A549 (cell line): ENCODE data around the gene SRGAP1. TPM values are rescaled to one million over a fixed set of nuclear protein-coding genes. Genes with fewer than 3 reads are reported as not detected.

ENCODE experiments used
- ATAC-seq, 2 experiments: fragments of 200-7000 bp in 1 of 2; fragments of >200 bp in 1 of 2; cut with Nextera tagmentation in 1 of 2; cut with Tn5 transposase in 1 of 2; 3 replicates each; pipeline versions ENCODE4 v1.8.0 to v1.9.1; 2018 to 2020; ENCODE audit warnings: mild to moderate bottlenecking in 1 of 2, moderate library complexity in 1 of 2
- CTCF ChIA-PET: fragments of 300-600 bp; sonication (Branson Sonifier 250); formaldehyde crosslinking; extraction: SDS; loops from one replicate; lab custom pipeline; 2021; ENCODE audit warnings: antibody characterized with exemption, inconsistent platforms; lab: Yijun Ruan, JAX
- POLR2A ChIA-PET: fragments of 350-600 bp; formaldehyde crosslinking; extraction: SDS; loops from one replicate; lab custom pipeline; 2021; ENCODE audit warnings: antibody characterized with exemption, inconsistent platforms; lab: Yijun Ruan, JAX
- DNase-seq, 2 experiments: peaks; one replicate each; pipeline versions ENCODE4 v3.0.0 to v3.0.0-alpha.2; 2011 to 2016; ENCODE audit warnings: low read depth in 1 of 2, low spot score in 1 of 2
- FAIRE-seq: peaks from 2 replicates; lab custom pipeline; 2011; peaks lifted over from hg19 to GRCh38; lab: Jason Lieb, UNC
- H3K27ac ChIP-seq, 2 experiments: fragments of >200 bp; sonication (Bioruptor Twin); formaldehyde crosslinking; 3 replicates each; pipeline ENCODE4 v1.5.1; 2016 to 2017
- H3K4me1 ChIP-seq: fragments of >200 bp; sonication (Bioruptor Twin); formaldehyde crosslinking; 3 replicates; pipeline ENCODE4 v1.6.1; 2016
- H3K4me2 ChIP-seq: fragments of >200 bp; sonication (Bioruptor Twin); formaldehyde crosslinking; 3 replicates; pipeline ENCODE4 v1.6.1; 2016
- H3K4me3 ChIP-seq: fragments of >200 bp; sonication (Bioruptor Twin); formaldehyde crosslinking; 3 replicates; pipeline ENCODE4 v1.5.1; 2016
- H3K9me3 ChIP-seq: fragments of >200 bp; sonication (Bioruptor Twin); formaldehyde crosslinking; 3 replicates; pipeline ENCODE4 v1.6.1; 2016
- CBX2 ChIP-seq: fragments of 200-600 bp; sonication (generic); IDR thresholded peaks from 2 replicates; pipeline ENCODE4 v1.6.1; 2016; ENCODE audit warnings: low read depth, mild to moderate bottlenecking, borderline replicate concordance
- CEBPB ChIP-seq, 2 experiments: fragments of >200 bp in 1 of 2; sonication (Bioruptor Twin) in 1 of 2; formaldehyde crosslinking in 1 of 2; IDR thresholded peaks; 2 replicates each; pipeline ENCODE4 v1.6.1; 2012 to 2016
- CHD2 ChIP-seq: fragments of 150-350 bp; IDR thresholded peaks from 2 replicates; pipeline ENCODE4 v1.6.1; 2014; ENCODE audit warnings: low read length; ENCODE audit not compliant: partially characterized antibody
- CTCF ChIP-seq: fragments of >200 bp; sonication (Bioruptor Twin); formaldehyde crosslinking; IDR thresholded peaks from 3 replicates; pipeline ENCODE4 v1.5.1; 2016
- EHMT2 ChIP-seq: fragments of 200-600 bp; sonication (generic); IDR thresholded peaks from 2 replicates; pipeline ENCODE4 v1.6.1; 2016; ENCODE audit warnings: antibody characterized with exemption, low read depth, mild to moderate bottlenecking, moderate library complexity
- FOSB ChIP-seq: fragments of 250-450 bp; sonication (Bioruptor Pico); IDR thresholded peaks from 2 replicates; pipeline ENCODE4 v1.5.0; 2020; ENCODE audit warnings: mild to moderate bottlenecking, moderate library complexity
- FOXS1 ChIP-seq: fragments of 250-450 bp; sonication (Bioruptor Pico); IDR thresholded peaks from 2 replicates; pipeline ENCODE4 v1.5.0; 2020; ENCODE audit warnings: mild to moderate bottlenecking, moderate library complexity
- GATA3 ChIP-seq: IDR thresholded peaks from 2 replicates; pipeline ENCODE4 v1.6.1; 2012; ENCODE audit warnings: borderline replicate concordance
- HES2 ChIP-seq: fragments of >200 bp; sonication (Bioruptor Twin); formaldehyde crosslinking; IDR thresholded peaks from 2 replicates; pipeline ENCODE4 v1.6.1; 2016
- HOXA7 ChIP-seq: fragments of 250-450 bp; sonication (Bioruptor Pico); IDR thresholded peaks from 2 replicates; pipeline ENCODE4 v1.5.0; 2020; ENCODE audit warnings: mild to moderate bottlenecking, moderate library complexity
- HOXB13 ChIP-seq: fragments of 250-450 bp; sonication (Bioruptor Pico); IDR thresholded peaks from 2 replicates; pipeline ENCODE4 v1.5.0; 2020; ENCODE audit warnings: low read depth, mild to moderate bottlenecking, moderate library complexity
- KDM5A ChIP-seq: fragments of 200-600 bp; sonication (generic); IDR thresholded peaks from 2 replicates; pipeline ENCODE4 v1.6.1; 2016; ENCODE audit warnings: antibody characterized with exemption, mild to moderate bottlenecking
- MAFK ChIP-seq: fragments of 450-650 bp; IDR thresholded peaks from 2 replicates; pipeline ENCODE4 v1.6.1; 2014; ENCODE audit not compliant: partially characterized antibody
- MAZ ChIP-seq: fragments of 150-350 bp; IDR thresholded peaks from 2 replicates; pipeline ENCODE4 v1.6.1; 2014; ENCODE audit warnings: antibody characterized with exemption, low read depth, low read length, borderline replicate concordance
- NFE2L2 ChIP-seq: fragments of 150-350 bp; conservative IDR thresholded peaks from 2 replicates; pipeline ENCODE4 v1.6.1; 2014; ENCODE audit warnings: low read length
- NPAS2 ChIP-seq: fragments of 250-450 bp; sonication (Bioruptor Pico); IDR thresholded peaks from 2 replicates; pipeline ENCODE4 v1.8.0; 2022; ENCODE audit warnings: mild to moderate bottlenecking, moderate library complexity, borderline replicate concordance
- RARB ChIP-seq: fragments of 250-450 bp; sonication (Bioruptor Pico); IDR thresholded peaks from 2 replicates; pipeline ENCODE4 v1.8.0; 2021; ENCODE audit warnings: mild to moderate bottlenecking, moderate library complexity
- RCOR1 ChIP-seq: fragments of 150-350 bp; IDR thresholded peaks from 2 replicates; pipeline ENCODE4 v1.6.1; 2014; ENCODE audit warnings: antibody characterized with exemption, low read length, low read depth
- RFX5 ChIP-seq: fragments of 450-650 bp; IDR thresholded peaks from 2 replicates; pipeline ENCODE4 v1.7.1; 2014; ENCODE audit warnings: antibody characterized with exemption, mild to moderate bottlenecking, moderate library complexity
- RNF2 ChIP-seq: fragments of 200-600 bp; sonication (generic); IDR thresholded peaks from 2 replicates; pipeline ENCODE4 v1.6.1; 2016; ENCODE audit warnings: low read depth, mild to moderate bottlenecking, antibody characterized with exemption, moderate library complexity, borderline replicate concordance
- SMC3 ChIP-seq: fragments of >200 bp; sonication (Bioruptor Twin); formaldehyde crosslinking; IDR thresholded peaks from 3 replicates; pipeline ENCODE4 v1.6.1; 2018; ENCODE audit warnings: inconsistent platforms
- SREBF2 ChIP-seq: fragments of 450-650 bp; IDR thresholded peaks from 2 replicates; pipeline ENCODE4 v1.6.1; 2014; ENCODE audit warnings: mild to moderate bottlenecking, moderate library complexity
- TFCP2L1 ChIP-seq: fragments of 250-450 bp; sonication (Bioruptor Pico); IDR thresholded peaks from 2 replicates; pipeline ENCODE4 v1.5.0; 2021; ENCODE audit warnings: mild to moderate bottlenecking
- TP53 ChIP-seq: fragments of 250-450 bp; sonication (Bioruptor Pico); IDR thresholded peaks from 2 replicates; pipeline ENCODE4 v1.5.0; 2021; ENCODE audit warnings: mild to moderate bottlenecking, moderate library complexity
- ZNF302 ChIP-seq: fragments of 250-450 bp; sonication (Bioruptor Pico); IDR thresholded peaks from 2 replicates; pipeline ENCODE4 v1.9.0; 2021; ENCODE audit warnings: inconsistent platforms, mild to moderate bottlenecking, moderate library complexity
- WGBS: methylation state at CpG from one replicate; pipeline ENCODE4 v1.1.6; 2017; ENCODE audit errors: missing lambda C conversion rate; 5-methylcytosine and 5-hydroxymethylcytosine counted together
- polyA plus RNA-seq, 4 experiments: library from polyadenylated mRNA; depleted of rRNA in 3 of 4; stranded (reverse); fragments of >200 nt; fragmentation: RNase III in 1 of 4; extraction: RNeasy Plus Mini Kit Qiagen cat#74134 plus additional on column Dnase treatment in 1 of 4; gene quantifications; 2 replicates in 3 of 4; 3 replicates in 1 of 4; pipeline ENCODE4 v1.2.3, GENCODE V29; 2011 to 2017
- TF ChIP-seq, protein P1 (sequence below): IDR thresholded peaks from 2 replicates; pipeline ENCODE4 v1.6.1; 2012; ENCODE audit warnings: low read depth, borderline replicate concordance
- TF ChIP-seq, protein P2 (sequence below): fragments of 250-450 bp; sonication (Bioruptor Pico); IDR thresholded peaks from 2 replicates; pipeline ENCODE4 v1.5.0; 2021; ENCODE audit warnings: mild to moderate bottlenecking, moderate library complexity, borderline replicate concordance
- TF ChIP-seq, protein P3 (sequence below): IDR thresholded peaks from 2 replicates; pipeline ENCODE4 v1.6.1; 2012

SRGAP1 gene
- polyA plus RNA-seq, 2 of the 4 experiments (the other 2 are of a cell fraction): 7.9 to 22.9 TPM

- TF ChIP-seq HES2: no peak
Measured at GRCh38 chr12:63853978-63854377, 9.5 kb downstream of the SRGAP1 start (continued).

DNA sequence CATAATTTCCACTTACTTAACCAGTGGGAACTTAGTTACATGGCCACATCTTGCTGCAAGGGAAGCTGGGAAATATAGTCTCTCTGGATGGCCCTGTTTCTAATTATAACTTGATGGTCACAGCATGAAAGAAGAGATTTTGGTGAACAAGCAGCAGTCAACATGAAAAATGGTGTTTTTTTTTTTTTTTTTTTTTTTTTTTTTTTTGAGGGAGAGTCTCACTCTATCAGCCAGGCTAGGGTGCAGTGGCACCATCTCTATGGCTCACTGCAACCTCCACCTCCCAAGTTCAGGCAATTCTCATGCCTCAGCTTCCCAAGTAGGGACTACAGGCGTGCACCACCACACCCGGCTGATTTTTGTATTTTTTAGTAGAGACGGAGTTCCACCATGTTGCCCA lies 10.8 kb downstream of the SRGAP1 start:
- FAIRE-seq: no peak
- peaks cover 64% of the 10 kb centered on the region for H3K4me1 ChIP-seq
- DNase-seq: no peak
- TF ChIP-seq, protein P1, sequence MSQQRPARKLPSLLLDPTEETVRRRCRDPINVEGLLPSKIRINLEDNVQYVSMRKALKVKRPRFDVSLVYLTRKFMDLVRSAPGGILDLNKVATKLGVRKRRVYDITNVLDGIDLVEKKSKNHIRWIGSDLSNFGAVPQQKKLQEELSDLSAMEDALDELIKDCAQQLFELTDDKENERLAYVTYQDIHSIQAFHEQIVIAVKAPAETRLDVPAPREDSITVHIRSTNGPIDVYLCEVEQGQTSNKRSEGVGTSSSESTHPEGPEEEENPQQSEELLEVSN: no peak
- TF ChIP-seq HOXA7 (CRISPR knock-in tag): no peak
- no peak for TF ChIP-seq RARB (CRISPR knock-in tag)
- no peak for TF ChIP-seq NFE2L2
- TF ChIP-seq, protein P2, sequence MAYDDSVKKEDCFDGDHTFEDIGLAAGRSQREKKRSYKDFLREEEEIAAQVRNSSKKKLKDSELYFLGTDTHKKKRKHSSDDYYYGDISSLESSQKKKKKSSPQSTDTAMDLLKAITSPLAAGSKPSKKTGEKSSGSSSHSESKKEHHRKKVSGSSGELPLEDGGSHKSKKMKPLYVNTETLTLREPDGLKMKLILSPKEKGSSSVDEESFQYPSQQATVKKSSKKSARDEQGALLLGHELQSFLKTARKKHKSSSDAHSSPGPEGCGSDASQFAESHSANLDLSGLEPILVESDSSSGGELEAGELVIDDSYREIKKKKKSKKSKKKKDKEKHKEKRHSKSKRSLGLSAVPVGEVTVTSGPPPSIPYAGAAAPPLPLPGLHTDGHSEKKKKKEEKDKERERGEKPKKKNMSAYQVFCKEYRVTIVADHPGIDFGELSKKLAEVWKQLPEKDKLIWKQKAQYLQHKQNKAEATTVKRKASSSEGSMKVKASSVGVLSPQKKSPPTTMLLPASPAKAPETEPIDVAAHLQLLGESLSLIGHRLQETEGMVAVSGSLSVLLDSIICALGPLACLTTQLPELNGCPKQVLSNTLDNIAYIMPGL (CRISPR knock-in tag): no peak
- TF ChIP-seq, protein P3, sequence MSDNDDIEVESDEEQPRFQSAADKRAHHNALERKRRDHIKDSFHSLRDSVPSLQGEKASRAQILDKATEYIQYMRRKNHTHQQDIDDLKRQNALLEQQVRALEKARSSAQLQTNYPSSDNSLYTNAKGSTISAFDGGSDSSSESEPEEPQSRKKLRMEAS: no peak
- no peaks in the 10 kb centered on the region for H3K9me3 ChIP-seq
- no peak for ATAC-seq
- ChIA-PET CTCF (interaction anchor here (4.2 kb wide), 1 partner anchor 10 kb away, joined by 33 read pairs; the partner anchor contains the start of gene SRGAP1), POLR2A (no interaction called here)
- H3K4me2 ChIP-seq: no peak overlapping the region
- WGBS: 95% methylated on average over 3 of the region's 3 CpGs
- peak overlapping the region in 1 of 2 experiments; percentile 51; a peak in 3 of 6 replicates for H3K27ac ChIP-seq
- no peak overlapping the region for H3K4me3 ChIP-seq

GRCh38 chr12:63857771-63858670 lies 13.5 kb downstream of the SRGAP1 start:
- Histone ChIP-seq H3K9me3 (no peaks in the 10 kb centered on the region), H3K27ac (peak overlapping the region; percentile 62 to 82), H3K4me2 (peak overlapping the region; percentile 81), H3K4me1 (peaks cover 59% of the 10 kb centered on the region), H3K4me3 (peak overlapping the region; percentile 13; the same call in 1 of the 3 replicates)
- WGBS: 2% methylated on average over 6 of the region's 6 CpGs
- ATAC-seq: peak in 1 of 2 experiments; percentile 56; a peak in 3 of 6 replicates
- ChIA-PET CTCF (no interaction called here), POLR2A (no interaction called here)
- FAIRE-seq: no peak
- peak in 1 of 2 experiments; percentile 65 for DNase-seq
- TF ChIP-seq HOXA7 (CRISPR knock-in tag) (no peak), EHMT2 (no peak), RCOR1 (no peak), RARB (CRISPR knock-in tag) (no peak), FOXS1 (CRISPR knock-in tag) (no peak), TFCP2L1 (CRISPR knock-in tag) (no peak), MAFK (peak; percentile 1), RNF2 (no peak), CEBPB (IDR thresholded peaks at IDR 0.05) (peak in 1 of 2 experiments; percentile 79; a peak in 1 of 4 replicates), FOSB (CRISPR knock-in tag) (no peak), HOXB13 (CRISPR knock-in tag) (no peak), KDM5A (no peak), MAZ (no peak), TP53 (CRISPR knock-in tag) (no peak), SMC3 (0 out of 3 replicates have a peak, but pooled peaks have one; percentile 12), NFE2L2 (no peak), GATA3 (peak; percentile 59; the same call in 1 of the 2 replicates), RFX5 (no peak), CBX2 (no peak), ZNF302 (CRISPR knock-in tag) (no peak), CTCF (no peak), NPAS2 (CRISPR knock-in tag) (no peak), SREBF2 (no peak), CHD2 (no peak)
- TF ChIP-seq, protein P1: no peak
